H9 (cell line): ENCODE measurements around the gene ANKRD11. TPM values are rescaled to one million over a fixed set of nuclear protein-coding genes. Genes with fewer than 3 reads are reported as not detected.
"Not testable (repeated sequence)": the region's sequence is repeated elsewhere in the genome, so short reads cannot be mapped to it uniquely, and the experiment has no call there.

Experiments used
- DNase-seq: peaks from one replicate; pipeline ENCODE4 v3.0.0-alpha.2; 2017
- H2AFZ ChIP-seq: one replicate; pipeline ENCODE4 v1.6.1; 2013; ENCODE audit warnings: mild to moderate bottlenecking, low read length, control low read depth, moderate library complexity
- H2AK5ac ChIP-seq: 2 replicates; pipeline ENCODE4 v1.6.1; 2013; ENCODE audit warnings: low read length, control low read depth, mixed read lengths; ENCODE audit not compliant: insufficient read length
- H2BK120ac ChIP-seq: one replicate; pipeline ENCODE4 v1.6.1; 2013; ENCODE audit warnings: low read depth, mild to moderate bottlenecking, low read length, control low read depth, inconsistent platforms; ENCODE audit not compliant: poor library complexity, severe bottlenecking
- H2BK12ac ChIP-seq: 2 replicates; pipeline ENCODE4 v1.6.1; 2013; ENCODE audit warnings: low read length, control low read depth, mixed read lengths, low read depth; ENCODE audit not compliant: insufficient read length
- H2BK15ac ChIP-seq: 2 replicates; pipeline ENCODE4 v1.6.1; 2013; ENCODE audit warnings: low read depth, low read length, control low read depth
- H2BK20ac ChIP-seq: one replicate; pipeline ENCODE4 v1.6.1; 2013; ENCODE audit warnings: low read depth, mild to moderate bottlenecking, low read length, control low read depth, inconsistent platforms; ENCODE audit not compliant: poor library complexity, severe bottlenecking
- H2BK5ac ChIP-seq: 2 replicates; pipeline ENCODE4 v1.6.1; 2013; ENCODE audit warnings: low read length, control low read depth, mixed read lengths; ENCODE audit not compliant: insufficient read length
- H3K14ac ChIP-seq: 2 replicates; pipeline ENCODE4 v1.6.1; 2013; ENCODE audit warnings: low read length, control low read depth; ENCODE audit not compliant: insufficient read depth
- H3K18ac ChIP-seq: 2 replicates; pipeline ENCODE4 v1.6.1; 2013; ENCODE audit warnings: low read depth, mild to moderate bottlenecking, mixed read lengths, low read length, control low read depth; ENCODE audit not compliant: insufficient read length
- H3K23ac ChIP-seq: 2 replicates; pipeline ENCODE4 v1.6.1; 2013; ENCODE audit warnings: low read length, control low read depth, mixed read lengths, low read depth; ENCODE audit not compliant: insufficient read length
- H3K23me2 ChIP-seq: 2 replicates; pipeline ENCODE4 v1.6.1; 2013; ENCODE audit warnings: low read depth, mild to moderate bottlenecking, mixed read lengths, low read length, control low read depth; ENCODE audit not compliant: insufficient read length, poor library complexity, severe bottlenecking
- H3K27ac ChIP-seq: 2 replicates; pipeline ENCODE4 v1.5.1; 2013; ENCODE audit warnings: low read length, control low read depth, mixed read lengths, low read depth; ENCODE audit not compliant: insufficient read length
- H3K27me3 ChIP-seq: 2 replicates; pipeline ENCODE4 v1.6.1; 2013; ENCODE audit warnings: low read length, control low read depth, inconsistent platforms; ENCODE audit not compliant: insufficient read depth
- H3K4ac ChIP-seq: 2 replicates; pipeline ENCODE4 v1.6.1; 2013; ENCODE audit warnings: low read depth, mild to moderate bottlenecking, control low read depth, inconsistent platforms, low read length, moderate library complexity
- H3K4me1 ChIP-seq: 2 replicates; pipeline ENCODE4 v1.6.1; 2013; ENCODE audit warnings: low read length, control low read depth, inconsistent platforms; ENCODE audit not compliant: insufficient read depth
- H3K4me2 ChIP-seq: 2 replicates; pipeline ENCODE4 v1.6.1; 2013; ENCODE audit warnings: low read length, control low read depth, mixed read lengths; ENCODE audit not compliant: insufficient read length, insufficient read depth
- H3K56ac ChIP-seq: 2 replicates; pipeline ENCODE4 v1.6.1; 2013; ENCODE audit warnings: low read depth, mild to moderate bottlenecking, mixed read lengths, low read length, control low read depth; ENCODE audit not compliant: insufficient read length
- H3K79me1 ChIP-seq: 2 replicates; pipeline ENCODE4 v1.6.1; 2013; ENCODE audit warnings: low read depth, mild to moderate bottlenecking, moderate library complexity, low read length, control low read depth, inconsistent platforms; ENCODE audit not compliant: insufficient read depth, poor library complexity, severe bottlenecking
- H3K79me2 ChIP-seq: 2 replicates; pipeline ENCODE4 v1.6.1; 2013; ENCODE audit warnings: low read length, control low read depth, inconsistent platforms; ENCODE audit not compliant: insufficient read depth
- H3K9ac ChIP-seq: 2 replicates; pipeline ENCODE4 v1.6.1; 2013; ENCODE audit warnings: low read length, control low read depth, mixed read lengths; ENCODE audit not compliant: insufficient read length; ENCODE audit errors: extremely low read depth
- H3K9me3 ChIP-seq: one replicate; pipeline ENCODE4 v1.6.1; 2013; ENCODE audit warnings: low read depth, low read length, inconsistent platforms; ENCODE audit not compliant: control insufficient read depth
- H3T11ph ChIP-seq: one replicate; pipeline ENCODE4 v1.6.1; 2013; ENCODE audit warnings: mild to moderate bottlenecking, low read length, control low read depth, inconsistent platforms
- H4K20me1 ChIP-seq: one replicate; pipeline ENCODE4 v1.6.1; 2013; ENCODE audit not compliant: control insufficient read depth, insufficient read length, insufficient read depth
- H4K5ac ChIP-seq: 2 replicates; pipeline ENCODE4 v1.6.1; 2013; ENCODE audit warnings: low read depth, mild to moderate bottlenecking, mixed read lengths, low read length, control low read depth; ENCODE audit not compliant: insufficient read length
- H4K8ac ChIP-seq: replicated peaks from 2 replicates; pipeline ENCODE4 v1.6.1; 2013; ENCODE audit warnings: low read length, control low read depth, mixed read lengths, low read depth; ENCODE audit not compliant: insufficient read length
- H4K91ac ChIP-seq: 2 replicates; pipeline ENCODE4 v1.6.1; 2013; ENCODE audit warnings: low read depth, mild to moderate bottlenecking, moderate library complexity, mixed read lengths, low read length, control low read depth; ENCODE audit not compliant: insufficient read length
- H3K27ac Mint-ChIP-seq, 3 experiments: 2 replicates in 2 of 3; 3 replicates in 1 of 3; pipeline ENCODE4 v1.8.0; 2020 to 2021; ENCODE audit warnings: mixed read lengths in 3 of 3, mild to moderate bottlenecking in 1 of 3, moderate library complexity in 1 of 3
- H3K27me3 Mint-ChIP-seq: 2 replicates; pipeline ENCODE4 v1.8.0; 2021; ENCODE audit warnings: low read depth, mild to moderate bottlenecking, moderate library complexity, mixed read lengths
- H3K36me3 Mint-ChIP-seq, 3 experiments: 2 replicates in 2 of 3; 3 replicates in 1 of 3; pipeline ENCODE4 v1.8.0; 2020 to 2021; ENCODE audit warnings: low read depth in 3 of 3, mixed read lengths in 3 of 3; ENCODE audit not compliant: insufficient read depth in 1 of 3
- H3K4me1 Mint-ChIP-seq, 2 experiments: 2 replicates each; pipeline ENCODE4 v1.8.0; 2020; ENCODE audit warnings: mixed read lengths in 2 of 2
- H3K4me3 Mint-ChIP-seq, 2 experiments: 2 replicates in 1 of 2; 3 replicates in 1 of 2; pipeline ENCODE4 v1.8.0; 2020 to 2021; ENCODE audit warnings: mild to moderate bottlenecking in 2 of 2, mixed read lengths in 2 of 2, moderate library complexity in 1 of 2
- H3K9me3 Mint-ChIP-seq, 2 experiments: 2 replicates in 1 of 2; 3 replicates in 1 of 2; pipeline ENCODE4 v1.8.0; 2020; ENCODE audit warnings: mild to moderate bottlenecking in 2 of 2, mixed read lengths in 2 of 2, moderate library complexity in 1 of 2
- WGBS: extraction: QIAGEN DNeasy Blood & Tissue Kit; methylation state at CpG from one replicate; pipeline ENCODE4 v1.1.7; 2013; ENCODE audit warnings: missing lambda C conversion rate, low lambda C conversion rate, mixed read lengths; ENCODE audit not compliant: insufficient read length; ENCODE audit errors: extremely low coverage; 5-methylcytosine and 5-hydroxymethylcytosine counted together
- total RNA-seq: library from RNA; stranded (reverse); gene quantifications from 2 replicates; pipeline ENCODE4 v1.2.1, GENCODE V29; 2021
- TF ChIP-seq, protein P1 (sequence below): fragments of 200-600 bp; sonication (generic); conservative IDR thresholded peaks from 3 replicates; pipeline ENCODE4 v1.8.0; 2021; ENCODE audit warnings: antibody characterized with exemption, mild to moderate bottlenecking

Gene ANKRD11
- total RNA-seq, 1 experiment from 2014 or later, result 181 TPM

DNA sequence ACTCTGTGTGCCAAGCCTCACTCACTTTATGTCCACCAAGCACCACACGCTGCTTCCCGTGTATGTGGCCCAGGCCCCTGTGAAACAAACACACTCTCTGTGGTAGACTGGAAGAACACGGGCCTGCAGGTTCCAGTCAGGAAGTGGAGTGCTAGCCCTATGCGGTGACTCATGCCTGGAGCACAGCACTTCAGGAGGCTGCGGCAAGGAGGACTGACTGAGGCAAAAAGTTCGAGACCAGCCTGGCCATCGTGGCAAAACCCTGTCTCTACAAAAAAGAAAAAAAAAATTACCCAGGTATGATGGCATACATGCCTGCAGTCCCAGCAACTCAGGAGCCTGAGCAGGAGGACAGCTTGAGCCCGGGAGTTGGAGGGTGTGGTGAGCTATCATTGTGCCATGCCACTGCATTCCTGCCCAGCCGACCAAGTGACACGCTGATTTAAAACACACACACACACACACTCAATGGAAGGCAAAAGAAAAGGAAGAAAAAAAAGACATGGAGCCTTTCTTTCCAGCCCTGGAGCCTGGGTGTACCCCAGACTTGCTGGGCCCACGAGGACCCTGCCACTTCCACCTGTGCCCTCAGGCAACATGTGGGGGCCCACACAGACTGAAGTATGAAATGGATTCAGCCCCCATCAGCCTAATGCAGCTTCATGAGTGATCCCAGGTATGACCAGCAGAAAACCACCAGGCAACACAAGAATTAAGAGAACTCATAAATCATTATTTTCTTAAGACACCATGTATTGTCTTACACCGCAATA, 126.6 kb downstream of the ANKRD11 start:
- no peak overlapping the region for H3K14ac ChIP-seq
- TF ChIP-seq, protein P1, sequence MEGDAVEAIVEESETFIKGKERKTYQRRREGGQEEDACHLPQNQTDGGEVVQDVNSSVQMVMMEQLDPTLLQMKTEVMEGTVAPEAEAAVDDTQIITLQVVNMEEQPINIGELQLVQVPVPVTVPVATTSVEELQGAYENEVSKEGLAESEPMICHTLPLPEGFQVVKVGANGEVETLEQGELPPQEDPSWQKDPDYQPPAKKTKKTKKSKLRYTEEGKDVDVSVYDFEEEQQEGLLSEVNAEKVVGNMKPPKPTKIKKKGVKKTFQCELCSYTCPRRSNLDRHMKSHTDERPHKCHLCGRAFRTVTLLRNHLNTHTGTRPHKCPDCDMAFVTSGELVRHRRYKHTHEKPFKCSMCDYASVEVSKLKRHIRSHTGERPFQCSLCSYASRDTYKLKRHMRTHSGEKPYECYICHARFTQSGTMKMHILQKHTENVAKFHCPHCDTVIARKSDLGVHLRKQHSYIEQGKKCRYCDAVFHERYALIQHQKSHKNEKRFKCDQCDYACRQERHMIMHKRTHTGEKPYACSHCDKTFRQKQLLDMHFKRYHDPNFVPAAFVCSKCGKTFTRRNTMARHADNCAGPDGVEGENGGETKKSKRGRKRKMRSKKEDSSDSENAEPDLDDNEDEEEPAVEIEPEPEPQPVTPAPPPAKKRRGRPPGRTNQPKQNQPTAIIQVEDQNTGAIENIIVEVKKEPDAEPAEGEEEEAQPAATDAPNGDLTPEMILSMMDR, result no peak
- H2BK20ac ChIP-seq, result no peak overlapping the region
- H3K27me3 Mint-ChIP-seq, result no peaks in the 10 kb centered on the region
- peak; percentile 73 for DNase-seq
- peaks cover 79% of the 10 kb centered on the region; the same call in 1 of the 2 replicates for H3K79me2 ChIP-seq
- H3K36me3 Mint-ChIP-seq, result 0 out of 7 replicates have a peak, but pooled peaks cover 0 to 5% (median 2%) of the 10 kb centered on the region in 3 experiments
- H3K79me1 ChIP-seq, result peaks cover 7% of the 10 kb centered on the region
- no peak overlapping the region for H4K91ac ChIP-seq
- H2AFZ ChIP-seq, result no peak overlapping the region
- H4K5ac ChIP-seq, result no peak overlapping the region
- H3T11ph ChIP-seq, result no peak overlapping the region
- peaks cover 61 to 68% of the 10 kb centered on the region in 2 experiments for H3K4me1 Mint-ChIP-seq
- H3K4ac ChIP-seq, result no peak overlapping the region
- H3K9me3 Mint-ChIP-seq, result no peaks in the 10 kb centered on the region
- no peak overlapping the region for H2BK12ac ChIP-seq
- no CpG with 5 or more reads among the region's 12 CpGs for WGBS
- peak overlapping the region; percentile 2 for H3K27ac ChIP-seq
- H3K4me1 ChIP-seq, result peaks cover 21% of the 10 kb centered on the region
- no peak overlapping the region for H3K56ac ChIP-seq
- H4K20me1 ChIP-seq, result no peaks in the 10 kb centered on the region
- no peak overlapping the region for H2BK15ac ChIP-seq
- H3K23me2 ChIP-seq, result no peaks in the 10 kb centered on the region
- H3K9me3 ChIP-seq, result no peaks in the 10 kb centered on the region
- no peak overlapping the region for H3K18ac ChIP-seq
- H3K27me3 ChIP-seq, result no peaks in the 10 kb centered on the region
- H4K8ac ChIP-seq, result no peak overlapping the region
- H3K9ac ChIP-seq, result no peak overlapping the region
- H3K4me2 ChIP-seq, result no peak overlapping the region
- no peak overlapping the region for H2AK5ac ChIP-seq
- peak overlapping the region; percentile 63 to 87 (median 81) for H3K27ac Mint-ChIP-seq
- no peak overlapping the region for H3K23ac ChIP-seq
- H2BK120ac ChIP-seq, result no peak overlapping the region
- H2BK5ac ChIP-seq, result no peak overlapping the region
- H3K4me3 Mint-ChIP-seq, result peak overlapping the region in 1 of 2 experiments; percentile 21; a peak in 3 of 5 replicates

DNA sequence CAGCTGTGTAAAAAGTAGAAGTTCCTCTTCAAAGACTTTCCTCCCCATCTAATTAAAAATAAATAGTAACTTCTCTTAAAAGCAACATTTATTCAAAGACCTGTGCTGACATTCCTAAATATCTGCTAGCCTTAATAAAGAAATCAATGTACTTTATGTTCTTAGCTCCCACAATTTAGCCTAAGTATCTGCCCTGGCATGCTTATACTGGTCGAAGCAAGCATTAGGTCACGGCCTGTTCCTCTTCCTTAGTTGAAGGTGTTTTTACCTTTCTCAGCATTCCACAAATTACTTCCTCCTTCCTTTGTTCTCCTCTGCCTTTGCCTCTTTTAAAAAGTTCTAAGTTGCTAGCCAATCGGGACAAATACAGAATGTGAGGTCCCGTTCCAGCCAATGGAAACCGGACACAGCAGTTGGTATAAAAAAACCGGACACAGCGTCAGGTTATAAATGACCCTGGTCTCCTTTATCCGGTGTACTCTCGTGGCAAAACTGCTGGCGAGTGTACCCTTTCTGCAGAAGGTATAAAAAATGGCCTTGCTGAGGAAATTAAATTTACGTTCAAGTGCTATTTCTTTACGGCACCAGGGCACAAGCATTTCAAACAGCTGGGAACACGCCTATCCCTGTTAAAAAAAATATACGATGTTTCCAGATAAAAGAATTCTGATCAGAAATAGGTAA, 127.7 kb downstream of the ANKRD11 start:
- H3K23ac ChIP-seq, H3K36me3 Mint-ChIP-seq, H3K4ac ChIP-seq, H2BK15ac ChIP-seq, H4K20me1 ChIP-seq, H3K56ac ChIP-seq, H3K9me3 Mint-ChIP-seq, H2AK5ac ChIP-seq, H2BK5ac ChIP-seq, H2BK20ac ChIP-seq, H3K27me3 ChIP-seq, H3K4me2 ChIP-seq, H2BK120ac ChIP-seq, DNase-seq, H3K79me1 ChIP-seq, H3K4me3 Mint-ChIP-seq, H4K91ac ChIP-seq, H2BK12ac ChIP-seq, H4K8ac ChIP-seq, H3K18ac ChIP-seq, H3T11ph ChIP-seq, H3K9ac ChIP-seq, H2AFZ ChIP-seq, H3K27me3 Mint-ChIP-seq, H3K23me2 ChIP-seq, H3K9me3 ChIP-seq, H3K14ac ChIP-seq: not testable (repeated sequence)
- Histone ChIP-seq H3K4me1 (peaks cover 21% of the 10 kb centered on the region), H3K27ac (peak overlapping the region; percentile 50), H3K79me2 (peaks cover 77% of the 10 kb centered on the region; the same call in 1 of the 2 replicates), H4K5ac (peak overlapping the region; percentile 26)
- Mint-ChIP-seq H3K4me1 (peaks cover 62 to 65% of the 10 kb centered on the region in 2 experiments), H3K27ac (peak overlapping the region in 2 of 3 experiments; percentile 82 to 88; a peak in 4 of 7 replicates)
- WGBS, result no CpG with 5 or more reads among the region's 14 CpGs
